HG02623 (cell line): ENCODE data around the gene RNF214.
"Not testable (repeated sequence)": the region's sequence is repeated elsewhere in the genome, so short reads cannot be mapped to it uniquely, and the experiment has no call there.

ENCODE experiments used
- ATAC-seq: cut with Tn5 transposase; IDR thresholded peaks from one replicate; pipeline ENCODE4 v1.9.1; 2021; ENCODE audit warnings: moderate library complexity; ENCODE audit not compliant: unreplicated experiment

Gene RNF214

DNA sequence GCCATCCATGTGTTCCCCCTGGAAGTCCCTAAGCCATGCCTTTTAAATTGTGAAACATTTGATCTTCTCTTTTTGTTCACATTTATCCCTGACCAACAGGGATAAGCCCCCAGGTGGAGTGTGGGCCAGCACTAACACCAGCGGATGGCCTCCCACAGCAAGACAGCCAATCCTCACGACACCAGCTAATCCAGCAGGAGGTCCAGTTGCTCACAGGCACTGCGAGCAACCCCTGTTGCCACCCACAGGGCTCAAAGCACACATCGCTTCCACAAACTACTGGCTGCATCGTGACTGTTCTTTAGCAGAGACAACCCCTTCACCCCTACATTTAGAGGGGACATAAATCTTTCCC is 2.6 kb upstream of the RNF214 start:
- no peak for ATAC-seq

- no peak for ATAC-seq
Observed at GRCh38 chr11:117230286-117230961, 2.0 kb upstream of the RNF214 start.

DNA sequence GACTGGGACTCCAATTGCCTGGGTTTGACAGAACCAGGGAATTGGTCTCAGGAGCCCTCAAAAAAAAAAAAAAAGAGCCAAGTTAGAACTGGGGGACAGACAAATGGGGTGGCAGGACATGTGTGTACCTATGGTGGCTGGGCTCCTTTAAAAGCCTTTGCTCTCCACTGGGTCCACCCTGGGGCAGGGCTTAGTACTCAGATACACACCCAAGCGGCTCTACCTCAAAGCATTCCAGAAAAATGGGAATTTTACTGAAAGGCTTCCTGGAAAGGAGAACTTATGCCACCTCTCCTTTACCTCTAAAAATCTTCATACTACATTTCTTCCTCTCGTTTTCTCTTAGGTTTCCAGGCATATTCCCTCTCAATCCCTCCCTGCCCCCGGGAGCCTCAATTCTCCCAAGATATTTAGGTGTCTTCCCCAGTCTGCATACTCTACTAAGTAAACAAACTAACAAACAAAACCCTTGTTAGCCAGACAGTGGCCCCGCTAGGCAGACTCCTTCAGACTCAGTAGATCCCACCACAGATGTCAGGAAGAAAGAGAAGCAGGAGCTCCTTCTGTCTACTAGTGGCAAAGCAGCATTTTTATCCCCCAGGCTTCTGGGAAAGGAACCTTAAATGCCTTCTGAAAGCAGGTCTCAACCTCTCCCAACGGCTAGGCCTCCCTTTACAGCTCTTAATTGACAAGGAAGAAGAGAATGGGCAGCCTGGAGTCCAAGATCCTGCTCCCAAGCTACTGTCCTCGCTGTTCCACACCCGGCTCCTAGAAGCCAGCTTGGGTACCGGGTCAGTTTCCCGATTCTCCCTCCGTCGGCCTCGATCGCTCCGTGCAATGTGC is 1.3 kb upstream of the RNF214 start:
- ATAC-seq: no peak

- no peak for ATAC-seq
Observed at GRCh38 chr11:117231842-117232091, 704 bp upstream of the RNF214 start, which contains the start of gene PCSK7. Gene PCSK7 (minus strand): TSS chr11:117232073. CDS start chr11:117229844, 2,229 bp downstream.

DNA sequence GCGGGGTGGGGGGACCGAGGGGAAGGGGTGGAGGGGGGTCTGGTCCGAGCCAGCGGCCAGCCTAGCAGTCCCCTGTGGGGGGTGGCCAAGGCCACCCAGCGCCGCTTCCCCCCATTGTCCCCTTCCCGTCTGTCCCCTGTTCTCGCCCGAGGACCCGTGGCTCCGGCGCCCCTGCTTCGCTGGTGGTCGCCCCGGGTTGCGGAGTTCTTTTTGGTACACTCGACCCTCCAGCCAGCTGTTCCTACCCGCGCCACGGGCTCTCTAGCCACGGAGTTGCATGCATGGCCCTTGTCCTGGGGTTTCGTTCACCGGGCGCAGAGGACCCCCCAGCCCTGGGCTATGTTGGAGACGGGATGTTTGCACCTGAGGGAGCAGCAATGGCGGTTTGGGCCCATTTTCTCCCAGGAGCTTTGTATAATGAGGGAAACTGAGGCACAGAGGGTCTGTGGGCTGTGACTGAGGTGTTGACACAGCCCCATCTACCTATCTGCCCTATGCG is 489 bp downstream of the RNF214 start:
- no peak for ATAC-seq

GRCh38 chr11:117238221-117238620 is 5.8 kb downstream of the RNF214 start:
- ATAC-seq: no peak

DNA sequence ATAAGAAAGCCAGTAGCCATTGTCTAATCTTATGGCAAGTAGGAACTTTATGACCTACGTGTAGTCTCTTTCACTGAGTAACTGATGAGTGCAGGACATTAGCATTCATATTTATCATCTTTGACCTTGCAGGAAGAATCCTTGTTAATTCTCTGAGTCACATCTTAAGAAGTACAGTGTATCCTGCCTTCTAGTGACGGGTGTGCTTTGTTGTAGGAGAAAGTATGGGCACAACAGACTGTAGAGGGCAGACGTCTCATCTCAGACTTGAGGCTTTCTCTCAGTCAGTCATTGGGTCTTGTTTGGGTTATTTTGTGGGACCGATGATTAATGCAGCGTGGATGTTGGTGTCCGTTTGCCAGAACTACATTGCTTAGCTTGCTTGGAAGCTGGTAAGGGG is 6.8 kb downstream of the RNF214 start:
- ATAC-seq: no peak

DNA sequence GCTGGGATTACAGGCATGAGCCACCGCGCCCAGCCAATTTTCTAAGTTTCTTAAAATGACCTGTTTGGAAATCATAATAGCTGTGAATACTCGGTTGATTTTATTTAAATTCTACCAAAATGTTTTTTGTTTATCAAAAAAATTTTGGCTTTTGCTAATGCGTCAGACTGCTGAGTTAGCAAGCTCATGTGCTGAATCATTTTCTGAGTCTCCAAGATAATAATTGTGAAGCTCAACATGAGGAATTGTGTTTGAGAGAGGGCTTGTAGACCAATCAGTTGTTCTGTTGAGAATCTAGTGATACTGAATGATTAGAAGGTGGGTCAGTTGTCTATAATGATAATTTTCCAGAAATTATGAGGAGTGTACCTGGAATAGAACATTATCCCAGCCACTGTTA is 15.9 kb downstream of the RNF214 start:
- no peak for ATAC-seq

DNA sequence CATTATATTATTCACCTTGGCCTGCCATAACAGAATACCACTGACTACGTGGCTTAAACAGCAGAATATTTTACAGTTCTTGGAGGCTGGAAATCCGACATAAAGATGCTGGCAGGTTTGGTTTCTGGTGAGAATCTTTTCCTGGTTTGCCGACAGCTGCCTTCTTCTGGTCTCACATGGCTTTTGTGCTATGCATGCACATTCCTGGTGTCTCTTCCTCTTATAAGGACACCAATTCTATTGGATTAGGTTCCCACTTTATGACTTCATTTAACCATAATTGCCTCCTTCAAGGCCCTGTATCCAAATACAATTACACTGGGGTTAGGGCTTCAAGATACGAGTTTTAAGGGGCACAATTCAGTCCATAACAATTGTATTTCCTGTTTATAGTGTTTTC is 17.1 kb downstream of the RNF214 start:
- no peak for ATAC-seq

DNA sequence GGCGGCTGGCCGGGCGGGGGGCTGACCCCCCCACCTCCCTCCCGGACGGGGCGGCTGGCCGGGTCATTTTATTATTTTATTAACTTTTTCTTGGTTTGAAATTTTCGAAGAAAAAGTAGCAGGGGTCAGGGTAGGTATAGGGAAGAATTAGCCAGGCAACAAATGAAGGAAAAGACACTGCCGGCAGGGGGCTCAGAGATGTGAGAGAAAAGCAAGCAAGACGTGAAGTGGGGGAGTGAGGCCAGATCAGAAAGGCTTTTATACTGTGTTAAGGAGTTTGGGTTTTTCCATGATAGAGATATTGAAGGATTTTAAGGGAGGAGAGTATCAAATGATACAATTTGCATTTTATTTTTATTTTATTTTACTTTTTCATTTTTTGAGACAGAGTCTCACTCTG is 19.0 kb downstream of the RNF214 start:
- no peak for ATAC-seq

DNA sequence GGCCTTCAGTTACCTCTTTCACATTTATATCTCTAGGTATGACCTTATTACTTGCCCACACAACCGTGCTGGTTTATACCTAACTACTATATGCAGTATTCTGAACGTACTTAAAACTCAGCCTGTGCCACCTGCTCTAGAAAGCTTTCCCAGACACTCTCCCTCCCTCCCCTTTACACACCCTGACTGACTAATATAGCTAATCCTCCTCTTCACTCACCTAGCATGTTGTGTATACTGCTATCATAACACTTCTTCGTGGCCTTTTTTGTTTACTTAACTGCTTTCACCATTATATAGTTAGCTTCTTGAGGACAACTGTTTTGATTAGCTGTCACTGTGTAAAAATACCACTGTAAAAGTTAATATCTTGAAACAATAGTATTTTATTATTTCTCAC is 23.5 kb downstream of the RNF214 start:
- no peak for ATAC-seq

DNA sequence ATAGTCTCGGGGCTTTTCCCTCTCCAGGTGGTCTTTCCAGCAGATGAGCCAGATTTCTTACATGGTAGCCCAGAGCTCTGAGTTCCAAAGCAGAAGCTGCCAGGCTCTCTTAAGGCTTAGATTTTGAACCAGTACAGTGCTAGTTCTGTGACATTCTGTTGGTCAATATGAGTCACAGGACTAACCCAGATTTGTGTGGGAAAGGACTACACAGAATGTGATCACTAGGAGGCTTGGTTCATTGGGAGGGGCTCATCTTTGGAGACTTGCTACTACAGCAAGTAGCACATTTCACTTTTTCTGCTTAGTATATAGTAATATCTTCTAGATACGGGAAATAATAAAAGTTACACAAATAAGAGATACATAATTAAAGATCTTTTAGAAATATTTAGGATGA is 24.1 kb downstream of the RNF214 start:
- no peak for ATAC-seq

- ATAC-seq: no peak
Observed at GRCh38 chr11:117258576-117258975, 26.1 kb downstream of the RNF214 start.

- no peak for ATAC-seq
Observed at GRCh38 chr11:117259417-117259816, 26.9 kb downstream of the RNF214 start.

- ATAC-seq: not testable (repeated sequence)
Observed at GRCh38 chr11:117264624-117265323, 32.3 kb downstream of the RNF214 start.

GRCh38 chr11:117265745-117266144 is 33.3 kb downstream of the RNF214 start:
- no peak for ATAC-seq

DNA sequence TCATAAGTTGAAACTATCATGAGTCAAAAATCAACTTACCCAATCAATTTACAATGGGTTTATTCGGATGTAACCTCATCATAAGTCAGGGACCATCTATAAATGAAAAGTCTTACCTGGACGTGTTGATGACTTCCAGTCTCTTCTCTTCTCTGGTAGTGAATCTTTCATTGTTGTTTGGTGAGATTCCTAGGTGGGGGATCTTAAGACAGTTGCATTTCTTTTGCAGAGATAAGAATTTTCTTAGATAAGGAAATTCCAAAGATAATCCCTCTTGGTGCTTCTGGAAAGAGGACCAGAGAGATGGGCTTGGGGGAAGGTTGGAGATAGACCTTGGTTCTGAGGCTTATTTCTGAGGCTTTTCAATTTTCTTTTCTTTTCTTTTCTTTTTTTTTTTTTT is 37.4 kb downstream of the RNF214 start:
- ATAC-seq: no peak

GRCh38 chr11:117271208-117271607 is 38.7 kb downstream of the RNF214 start:
- ATAC-seq: no peak

GRCh38 chr11:117272175-117272574 is 39.7 kb downstream of the RNF214 start:
- not testable (repeated sequence) for ATAC-seq

- ATAC-seq: no peak
Observed at GRCh38 chr11:117273550-117274289, 41.2 kb downstream of the RNF214 start.

DNA sequence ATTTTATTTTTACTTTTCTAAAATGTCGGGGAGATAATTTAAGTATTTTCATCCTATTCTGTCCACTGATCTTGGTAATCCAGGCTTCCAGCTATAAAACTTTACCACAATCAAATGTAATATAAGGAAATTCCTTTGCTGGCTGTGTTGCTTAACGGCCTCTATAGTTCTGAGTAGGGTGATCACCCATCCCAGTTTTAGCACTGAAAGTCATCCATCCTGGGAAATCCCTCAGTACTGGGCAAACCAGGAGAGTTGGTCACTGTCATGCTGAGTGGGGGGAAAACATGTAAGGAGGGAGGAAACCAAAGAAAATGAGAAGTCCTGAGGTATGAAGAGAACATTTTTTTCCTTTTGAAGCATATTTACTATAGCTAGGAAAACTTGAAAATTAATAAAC is 45.9 kb downstream of the RNF214 start:
- ATAC-seq: no peak
